Muscle layer of colon (tissue), 2 donors: ENCODE measurements around the gene DNAH11.

Source experiments
- H3K27ac ChIP-seq: one replicate; pipeline ENCODE4 v1.7.0; 2013; ENCODE audit warnings: low read depth, mild to moderate bottlenecking, low read length, moderate library complexity
- H3K27me3 ChIP-seq, 2 donors: one replicate each; pipeline ENCODE4 v1.7.0; 2013; ENCODE audit warnings: low read length in 2 of 2, mild to moderate bottlenecking in 2 of 2; ENCODE audit not compliant: insufficient read depth in 2 of 2, control insufficient read depth in 1 of 2
- H3K36me3 ChIP-seq: one replicate; pipeline ENCODE4 v1.7.0; 2013; ENCODE audit warnings: mild to moderate bottlenecking, low read length; ENCODE audit not compliant: insufficient read depth
- H3K4me1 ChIP-seq: one replicate; pipeline ENCODE4 v1.7.0; 2013; ENCODE audit warnings: mild to moderate bottlenecking, low read length; ENCODE audit not compliant: insufficient read depth
- H3K4me3 ChIP-seq, 2 donors: one replicate each; pipeline ENCODE4 v1.7.0; 2013; ENCODE audit warnings: low read length in 2 of 2, low read depth in 1 of 2, mild to moderate bottlenecking in 1 of 2, moderate library complexity in 1 of 2
- H3K9ac ChIP-seq: one replicate; pipeline ENCODE4 v1.7.0; 2013; ENCODE audit warnings: low read length
- H3K9me3 ChIP-seq: one replicate; pipeline ENCODE4 v1.7.0; 2013; ENCODE audit warnings: mild to moderate bottlenecking, low read length
- donor health status: abdominal sarcoma.
- donor health status: Adenocarcinoma of cecum.

The DNAH11 gene

GRCh38 chr7:21542891-21543527 is at the start of gene DNAH11:
Gene DNAH11, plus strand, starts transcription at chr7:21543039. Its CDS starts 207 bp downstream, at chr7:21543246.
- Histone ChIP-seq H3K27ac (no peak within 1 kb of the TSS), H3K36me3 (no peaks in the 10 kb centered on the region), H3K27me3 (peaks cover 12 to 22% of the 10 kb centered on the region in 2 donors), H3K9me3 (no peaks in the 10 kb centered on the region), H3K4me3 (peak within 1 kb of the TSS; percentile 35 to 56), H3K9ac (no peak within 1 kb of the TSS), H3K4me1 (peaks cover 8% of the 10 kb centered on the region)

- Histone ChIP-seq H3K4me1 (no peaks in the 10 kb centered on the region), H3K27me3 (no peaks in the 10 kb centered on the region), H3K36me3 (no peaks in the 10 kb centered on the region)
These were observed 47.1 kb upstream of the DNAH11 start for GRCh38 chr7:21495731-21496130.

GRCh38 chr7:21497072-21497471 is 45.8 kb upstream of the DNAH11 start:
- Histone ChIP-seq H3K4me1 (no peaks in the 10 kb centered on the region), H3K9ac (no peak overlapping the region), H3K36me3 (no peaks in the 10 kb centered on the region)

More at GRCh38 chr7:21495731-21496130, 47.1 kb upstream of the DNAH11 start:
- no peak overlapping the region for H3K9ac ChIP-seq
- H3K27ac ChIP-seq: no peak overlapping the region
- no peaks in the 10 kb centered on the region for H3K9me3 ChIP-seq
- H3K4me3 ChIP-seq: no peak overlapping the region

GRCh38 chr7:21500117-21500832 is 42.6 kb upstream of the DNAH11 start:
- no peak overlapping the region for H3K4me3 ChIP-seq
- H3K9me3 ChIP-seq: no peaks in the 10 kb centered on the region
- H3K36me3 ChIP-seq: no peaks in the 10 kb centered on the region
- H3K27me3 ChIP-seq: no peaks in the 10 kb centered on the region
- no peak overlapping the region for H3K27ac ChIP-seq
- no peaks in the 10 kb centered on the region for H3K4me1 ChIP-seq
- H3K9ac ChIP-seq: no peak overlapping the region

More at GRCh38 chr7:21497072-21497471, 45.8 kb upstream of the DNAH11 start:
- H3K4me3 ChIP-seq: no peak overlapping the region
- no peaks in the 10 kb centered on the region for H3K9me3 ChIP-seq
- no peaks in the 10 kb centered on the region for H3K27me3 ChIP-seq
- H3K27ac ChIP-seq: no peak overlapping the region

- Histone ChIP-seq H3K9me3 (no peaks in the 10 kb centered on the region), H3K36me3 (no peaks in the 10 kb centered on the region), H3K9ac (no peak overlapping the region), H3K27ac (no peak overlapping the region), H3K4me3 (no peak overlapping the region), H3K27me3 (no peaks in the 10 kb centered on the region), H3K4me1 (no peaks in the 10 kb centered on the region)
These were observed 38.8 kb upstream of the DNAH11 start for GRCh38 chr7:21504021-21504420.

- no peaks in the 10 kb centered on the region for H3K4me1 ChIP-seq
- H3K36me3 ChIP-seq: no peaks in the 10 kb centered on the region
- no peaks in the 10 kb centered on the region for H3K27me3 ChIP-seq
- H3K27ac ChIP-seq: no peak overlapping the region
- no peaks in the 10 kb centered on the region for H3K9me3 ChIP-seq
- H3K9ac ChIP-seq: no peak overlapping the region
- no peak overlapping the region for H3K4me3 ChIP-seq
These were observed 35.1 kb upstream of the DNAH11 start for GRCh38 chr7:21507627-21508343.

GRCh38 chr7:21508538-21508937 is 34.3 kb upstream of the DNAH11 start:
- Histone ChIP-seq H3K9ac (no peak overlapping the region), H3K27me3 (no peaks in the 10 kb centered on the region), H3K4me1 (no peaks in the 10 kb centered on the region), H3K4me3 (no peak overlapping the region), H3K9me3 (no peaks in the 10 kb centered on the region), H3K27ac (no peak overlapping the region), H3K36me3 (no peaks in the 10 kb centered on the region)

GRCh38 chr7:21514062-21514461 is 28.8 kb upstream of the DNAH11 start:
- no peaks in the 10 kb centered on the region for H3K27me3 ChIP-seq
- H3K36me3 ChIP-seq: no peaks in the 10 kb centered on the region
- H3K9ac ChIP-seq: no peak overlapping the region
- H3K4me1 ChIP-seq: no peaks in the 10 kb centered on the region
- H3K27ac ChIP-seq: no peak overlapping the region
- no peak overlapping the region for H3K4me3 ChIP-seq
- no peaks in the 10 kb centered on the region for H3K9me3 ChIP-seq

GRCh38 chr7:21524680-21525079 is 18.2 kb upstream of the DNAH11 start:
- no peaks in the 10 kb centered on the region for H3K4me1 ChIP-seq
- H3K4me3 ChIP-seq: no peak overlapping the region
- no peak overlapping the region for H3K9ac ChIP-seq
- no peak overlapping the region for H3K27ac ChIP-seq
- no peaks in the 10 kb centered on the region for H3K36me3 ChIP-seq
- H3K27me3 ChIP-seq: no peaks in the 10 kb centered on the region
- H3K9me3 ChIP-seq: no peaks in the 10 kb centered on the region

GRCh38 chr7:21526007-21526406 is 16.8 kb upstream of the DNAH11 start:
- Histone ChIP-seq H3K27me3 (no peaks in the 10 kb centered on the region), H3K4me3 (no peak overlapping the region), H3K27ac (no peak overlapping the region), H3K4me1 (no peaks in the 10 kb centered on the region), H3K9ac (no peak overlapping the region), H3K36me3 (no peaks in the 10 kb centered on the region), H3K9me3 (no peaks in the 10 kb centered on the region)

- H3K9ac ChIP-seq: no peak overlapping the region
- H3K9me3 ChIP-seq: no peaks in the 10 kb centered on the region
- no peaks in the 10 kb centered on the region for H3K36me3 ChIP-seq
- H3K27ac ChIP-seq: no peak overlapping the region
- H3K27me3 ChIP-seq: no peaks in the 10 kb centered on the region
- H3K4me3 ChIP-seq: no peak overlapping the region
- H3K4me1 ChIP-seq: no peaks in the 10 kb centered on the region
These were observed 16.4 kb upstream of the DNAH11 start for GRCh38 chr7:21526448-21526847.
